Neural cell (in vitro differentiated cells): Measurements from ENCODE around the gene LRRC71. TPM values are rescaled to one million over a fixed set of nuclear protein-coding genes. Genes with fewer than 3 reads are reported as not detected.
A peak's percentile ranks its signal among the peaks of the same experiment; 100 is the strongest.

ENCODE experiments used
- H2AFZ ChIP-seq: fragments of 200-600, 300-800 bp; sonication (generic), shearing (Covaris generic); 2 replicates; pipeline ENCODE4 v1.6.0; 2014; ENCODE audit warnings: low read depth, mild to moderate bottlenecking, antibody characterized with exemption, low read length, moderate library complexity
- H3F3A ChIP-seq: fragments of 200-600 bp; shearing (Covaris generic); 2 replicates; pipeline ENCODE4 v1.6.1; 2016; ENCODE audit warnings: mild to moderate bottlenecking, moderate library complexity, mixed read lengths, antibody characterized with exemption, low read length; ENCODE audit not compliant: insufficient read depth, poor library complexity, severe bottlenecking
- H3K27ac ChIP-seq: fragments of 200-600, 300-800 bp; sonication (generic), shearing (Covaris generic); 2 replicates; pipeline ENCODE4 v1.5.1; 2014; ENCODE audit warnings: mild to moderate bottlenecking, low read length, moderate library complexity
- H3K27me3 ChIP-seq: fragments of 300-800, 200-600 bp; sonication (generic), shearing (Covaris generic); 2 replicates; pipeline ENCODE4 v1.6.0; 2014; ENCODE audit warnings: mild to moderate bottlenecking, low read depth, low read length, moderate library complexity; ENCODE audit not compliant: insufficient read depth
- H3K36me3 ChIP-seq: fragments of 300-800, 200-600 bp; sonication (generic), shearing (Covaris generic); 2 replicates; pipeline ENCODE4 v1.5.1; 2014; ENCODE audit warnings: mild to moderate bottlenecking, antibody characterized with exemption, low read length, moderate library complexity; ENCODE audit not compliant: insufficient read depth
- H3K4me2 ChIP-seq: fragments of 300-800, 200-600 bp; sonication (generic), shearing (Covaris generic); 2 replicates; pipeline ENCODE4 v1.6.0; 2014; ENCODE audit warnings: mild to moderate bottlenecking, low read length
- H3K4me3 ChIP-seq: fragments of 300-800, 200-600 bp; sonication (generic), shearing (Covaris generic); 2 replicates; pipeline ENCODE4 v1.5.1; 2014; ENCODE audit warnings: mild to moderate bottlenecking, low read length, moderate library complexity
- H3K79me2 ChIP-seq: fragments of 200-600 bp; shearing (Covaris generic); replicated peaks from 2 replicates; pipeline ENCODE4 v1.6.0; 2014; ENCODE audit warnings: mild to moderate bottlenecking, low read length, moderate library complexity; ENCODE audit not compliant: insufficient read depth
- H3K9ac ChIP-seq: fragments of 300-800, 200-600 bp; sonication (generic), shearing (Covaris generic); 2 replicates; pipeline ENCODE4 v1.6.1; 2016; ENCODE audit warnings: mild to moderate bottlenecking, low read length, mixed read lengths
- H3K9me2 ChIP-seq: fragments of 200-600 bp; shearing (Covaris generic); 2 replicates; pipeline ENCODE4 v1.6.1; 2016; ENCODE audit warnings: mild to moderate bottlenecking, low read length, mixed read lengths; ENCODE audit not compliant: insufficient read depth
- H3K9me3 ChIP-seq: fragments of 200-600, 300-800 bp; sonication (generic), shearing (Covaris generic); 2 replicates; pipeline ENCODE4 v1.6.1; 2016; ENCODE audit warnings: mild to moderate bottlenecking, mixed run types, low read length, moderate library complexity, mixed read lengths
- H4K20me1 ChIP-seq: fragments of 200-600 bp; shearing (Covaris generic); 2 replicates; pipeline ENCODE4 v1.6.1; 2016; ENCODE audit warnings: mild to moderate bottlenecking, mixed run types; ENCODE audit not compliant: insufficient read depth
- CTCF ChIP-seq: fragments of 450-650 bp; IDR thresholded peaks from 2 replicates; pipeline ENCODE4 v1.5.1; 2014; ENCODE audit warnings: antibody characterized with exemption, mild to moderate bottlenecking, moderate library complexity; ENCODE audit not compliant: poor library complexity, severe bottlenecking
- EP300 ChIP-seq: fragments of 450-650 bp; conservative IDR thresholded peaks from 2 replicates; pipeline ENCODE4 v1.6.1; 2014; ENCODE audit warnings: antibody characterized with exemption, mild to moderate bottlenecking, moderate library complexity; ENCODE audit not compliant: poor library complexity, severe bottlenecking
- EZH2 ChIP-seq: fragments of 200-600, 300-800 bp; shearing (Covaris generic), sonication (generic); IDR thresholded peaks from 2 replicates; pipeline ENCODE4 v1.6.1; 2014; ENCODE audit warnings: antibody characterized with exemption, low read length, borderline replicate concordance, mild to moderate bottlenecking; ENCODE audit not compliant: insufficient read depth, poor library complexity, severe bottlenecking
- MXI1 ChIP-seq: fragments of 450-650 bp; conservative IDR thresholded peaks from 2 replicates; pipeline ENCODE4 v1.6.1; 2014; ENCODE audit warnings: antibody characterized with exemption, mild to moderate bottlenecking; ENCODE audit not compliant: poor library complexity, severe bottlenecking
- POLR2AphosphoS5 ChIP-seq: IDR thresholded peaks from 2 replicates; pipeline ENCODE4 v1.6.1; 2012
- RAD21 ChIP-seq: fragments of 450-650 bp; conservative IDR thresholded peaks from 2 replicates; pipeline ENCODE4 v1.6.1; 2014; ENCODE audit warnings: antibody characterized with exemption, mild to moderate bottlenecking, moderate library complexity
- SMC3 ChIP-seq: fragments of 450-650 bp; conservative IDR thresholded peaks from 2 replicates; pipeline ENCODE4 v1.6.1; 2014; ENCODE audit warnings: antibody characterized with exemption, mild to moderate bottlenecking, moderate library complexity; ENCODE audit not compliant: poor library complexity
- TAF1 ChIP-seq: IDR thresholded peaks from 2 replicates; pipeline ENCODE4 v1.6.1; 2012; ENCODE audit warnings: low read depth
- polyA plus RNA-seq: library from polyadenylated mRNA; depleted of rRNA; stranded (reverse); fragments of >200 nt; gene quantifications from 2 replicates; pipeline ENCODE4 v1.2.3, GENCODE V29; 2014
- TF ChIP-seq, protein P1 (sequence below): IDR thresholded peaks from 2 replicates; pipeline ENCODE4 v1.6.1; 2012; ENCODE audit warnings: borderline replicate concordance

Gene LRRC71
- polyA plus RNA-seq, 1 donor from 2014 or later = not detected

GRCh38 chr1:156885880-156886355, 34.5 kb upstream of the LRRC71 start:
- Histone ChIP-seq H4K20me1 (no peaks in the 10 kb centered on the region), H3K4me2 (no peak overlapping the region), H3K9ac (no peak overlapping the region), H2AFZ (no peak overlapping the region), H3K9me2 (no peaks in the 10 kb centered on the region), H3K27me3 (peaks cover under 1% of the 10 kb centered on the region), H3K36me3 (no peaks in the 10 kb centered on the region), H3K27ac (no peak overlapping the region), H3K4me3 (no peak overlapping the region), H3K9me3 (no peaks in the 10 kb centered on the region), H3F3A (no peaks in the 10 kb centered on the region), H3K79me2 (no peaks in the 10 kb centered on the region)
- TF ChIP-seq SMC3 (no peak), TAF1 (no peak), EZH2 (no peak), MXI1 (no peak), POLR2AphosphoS5 (no peak), EP300 (no peak), RAD21 (no peak), CTCF (no peak)
- TF ChIP-seq, protein P1, sequence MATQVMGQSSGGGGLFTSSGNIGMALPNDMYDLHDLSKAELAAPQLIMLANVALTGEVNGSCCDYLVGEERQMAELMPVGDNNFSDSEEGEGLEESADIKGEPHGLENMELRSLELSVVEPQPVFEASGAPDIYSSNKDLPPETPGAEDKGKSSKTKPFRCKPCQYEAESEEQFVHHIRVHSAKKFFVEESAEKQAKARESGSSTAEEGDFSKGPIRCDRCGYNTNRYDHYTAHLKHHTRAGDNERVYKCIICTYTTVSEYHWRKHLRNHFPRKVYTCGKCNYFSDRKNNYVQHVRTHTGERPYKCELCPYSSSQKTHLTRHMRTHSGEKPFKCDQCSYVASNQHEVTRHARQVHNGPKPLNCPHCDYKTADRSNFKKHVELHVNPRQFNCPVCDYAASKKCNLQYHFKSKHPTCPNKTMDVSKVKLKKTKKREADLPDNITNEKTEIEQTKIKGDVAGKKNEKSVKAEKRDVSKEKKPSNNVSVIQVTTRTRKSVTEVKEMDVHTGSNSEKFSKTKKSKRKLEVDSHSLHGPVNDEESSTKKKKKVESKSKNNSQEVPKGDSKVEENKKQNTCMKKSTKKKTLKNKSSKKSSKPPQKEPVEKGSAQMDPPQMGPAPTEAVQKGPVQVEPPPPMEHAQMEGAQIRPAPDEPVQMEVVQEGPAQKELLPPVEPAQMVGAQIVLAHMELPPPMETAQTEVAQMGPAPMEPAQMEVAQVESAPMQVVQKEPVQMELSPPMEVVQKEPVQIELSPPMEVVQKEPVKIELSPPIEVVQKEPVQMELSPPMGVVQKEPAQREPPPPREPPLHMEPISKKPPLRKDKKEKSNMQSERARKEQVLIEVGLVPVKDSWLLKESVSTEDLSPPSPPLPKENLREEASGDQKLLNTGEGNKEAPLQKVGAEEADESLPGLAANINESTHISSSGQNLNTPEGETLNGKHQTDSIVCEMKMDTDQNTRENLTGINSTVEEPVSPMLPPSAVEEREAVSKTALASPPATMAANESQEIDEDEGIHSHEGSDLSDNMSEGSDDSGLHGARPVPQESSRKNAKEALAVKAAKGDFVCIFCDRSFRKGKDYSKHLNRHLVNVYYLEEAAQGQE = no peak

DNA sequence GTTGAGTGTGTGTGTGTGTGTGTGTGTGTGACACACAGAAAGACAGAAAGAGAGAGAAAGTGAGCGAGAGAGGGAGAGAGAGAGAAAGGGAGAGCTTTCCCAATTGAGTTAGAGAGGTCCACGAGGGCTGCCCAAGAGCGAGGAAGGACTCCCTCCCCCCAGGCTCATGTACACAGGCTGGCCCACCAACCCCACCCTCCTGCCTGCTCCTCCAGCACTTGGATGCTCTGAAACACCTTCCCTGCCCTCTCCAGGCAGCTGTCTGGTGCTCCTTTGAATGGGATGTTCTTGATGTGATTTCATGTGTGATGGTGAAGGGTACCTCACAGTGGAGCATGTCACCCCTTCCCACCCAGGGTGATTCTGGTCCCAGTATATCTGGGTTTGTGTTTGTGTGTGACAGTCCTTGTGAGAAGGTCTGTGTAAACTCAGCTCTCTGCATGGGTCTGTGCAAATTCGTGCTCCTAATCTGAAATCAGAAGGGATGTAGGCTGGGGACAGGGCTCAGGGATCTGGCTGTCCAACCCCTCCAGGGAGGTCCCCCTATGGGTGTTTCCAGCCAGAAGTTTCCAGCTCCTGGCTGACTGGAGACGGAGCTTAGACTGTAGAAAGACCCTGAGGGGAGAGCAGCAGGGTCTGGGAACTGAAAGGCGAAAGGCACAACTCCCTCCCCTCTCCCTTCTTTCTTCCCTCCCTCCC, 33.7 kb upstream of the LRRC71 start:
- no peaks in the 10 kb centered on the region for H3K9me2 ChIP-seq
- no peak overlapping the region for H3K4me3 ChIP-seq
- no peak overlapping the region for H2AFZ ChIP-seq
- H3K9me3 ChIP-seq = no peaks in the 10 kb centered on the region
- no peaks in the 10 kb centered on the region for H3K79me2 ChIP-seq
- H3F3A ChIP-seq = no peaks in the 10 kb centered on the region
- TF ChIP-seq TAF1 (no peak), CTCF (no peak), EZH2 (no peak), SMC3 (no peak), EP300 (no peak), RAD21 (no peak), POLR2AphosphoS5 (no peak), MXI1 (no peak)
- TF ChIP-seq, protein P1 = no peak
- H3K27me3 ChIP-seq = peaks cover 8% of the 10 kb centered on the region
- no peaks in the 10 kb centered on the region for H3K36me3 ChIP-seq
- H4K20me1 ChIP-seq = no peaks in the 10 kb centered on the region
- peak overlapping the region; percentile 16 for H3K9ac ChIP-seq
- peak overlapping the region; percentile 20 for H3K27ac ChIP-seq
- no peak overlapping the region for H3K4me2 ChIP-seq
